ENCODE measurements around the gene MAN2B2.

Gene MAN2B2

GRCh38 chr4:6589444-6589843 is 14.5 kb downstream of the MAN2B2 start:
- TF ChIP-seq, protein P1, sequence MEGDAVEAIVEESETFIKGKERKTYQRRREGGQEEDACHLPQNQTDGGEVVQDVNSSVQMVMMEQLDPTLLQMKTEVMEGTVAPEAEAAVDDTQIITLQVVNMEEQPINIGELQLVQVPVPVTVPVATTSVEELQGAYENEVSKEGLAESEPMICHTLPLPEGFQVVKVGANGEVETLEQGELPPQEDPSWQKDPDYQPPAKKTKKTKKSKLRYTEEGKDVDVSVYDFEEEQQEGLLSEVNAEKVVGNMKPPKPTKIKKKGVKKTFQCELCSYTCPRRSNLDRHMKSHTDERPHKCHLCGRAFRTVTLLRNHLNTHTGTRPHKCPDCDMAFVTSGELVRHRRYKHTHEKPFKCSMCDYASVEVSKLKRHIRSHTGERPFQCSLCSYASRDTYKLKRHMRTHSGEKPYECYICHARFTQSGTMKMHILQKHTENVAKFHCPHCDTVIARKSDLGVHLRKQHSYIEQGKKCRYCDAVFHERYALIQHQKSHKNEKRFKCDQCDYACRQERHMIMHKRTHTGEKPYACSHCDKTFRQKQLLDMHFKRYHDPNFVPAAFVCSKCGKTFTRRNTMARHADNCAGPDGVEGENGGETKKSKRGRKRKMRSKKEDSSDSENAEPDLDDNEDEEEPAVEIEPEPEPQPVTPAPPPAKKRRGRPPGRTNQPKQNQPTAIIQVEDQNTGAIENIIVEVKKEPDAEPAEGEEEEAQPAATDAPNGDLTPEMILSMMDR (IDR thresholded peaks at IDR 0.05): no peak

DNA sequence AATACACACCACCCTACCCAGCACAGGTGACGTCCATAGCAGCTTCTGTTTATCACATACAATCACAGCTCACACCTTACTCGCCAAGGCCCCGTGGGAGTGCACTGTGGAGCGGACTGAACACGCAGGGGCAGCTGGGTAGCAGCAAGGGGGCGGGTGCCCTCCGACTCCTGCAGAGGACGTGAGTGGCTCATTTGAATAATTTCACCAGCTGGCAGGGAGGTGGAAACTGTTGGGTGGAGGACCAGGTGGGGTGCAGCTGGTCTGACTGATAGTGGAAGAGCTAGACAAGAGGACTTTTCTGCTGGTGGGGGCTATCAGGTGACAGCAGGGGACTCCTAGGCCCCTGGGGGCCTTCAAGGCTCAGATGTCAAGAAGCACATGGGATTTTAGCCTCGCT is 16.3 kb downstream of the MAN2B2 start:
- TF ChIP-seq, protein P1 (IDR thresholded peaks at IDR 0.05): no peak

- TF ChIP-seq, protein P1 (IDR thresholded peaks at IDR 0.05): peak; percentile 18; the same call in 1 of the 2 replicates
Measured at GRCh38 chr4:6591781-6592180, 16.8 kb downstream of the MAN2B2 start.

DNA sequence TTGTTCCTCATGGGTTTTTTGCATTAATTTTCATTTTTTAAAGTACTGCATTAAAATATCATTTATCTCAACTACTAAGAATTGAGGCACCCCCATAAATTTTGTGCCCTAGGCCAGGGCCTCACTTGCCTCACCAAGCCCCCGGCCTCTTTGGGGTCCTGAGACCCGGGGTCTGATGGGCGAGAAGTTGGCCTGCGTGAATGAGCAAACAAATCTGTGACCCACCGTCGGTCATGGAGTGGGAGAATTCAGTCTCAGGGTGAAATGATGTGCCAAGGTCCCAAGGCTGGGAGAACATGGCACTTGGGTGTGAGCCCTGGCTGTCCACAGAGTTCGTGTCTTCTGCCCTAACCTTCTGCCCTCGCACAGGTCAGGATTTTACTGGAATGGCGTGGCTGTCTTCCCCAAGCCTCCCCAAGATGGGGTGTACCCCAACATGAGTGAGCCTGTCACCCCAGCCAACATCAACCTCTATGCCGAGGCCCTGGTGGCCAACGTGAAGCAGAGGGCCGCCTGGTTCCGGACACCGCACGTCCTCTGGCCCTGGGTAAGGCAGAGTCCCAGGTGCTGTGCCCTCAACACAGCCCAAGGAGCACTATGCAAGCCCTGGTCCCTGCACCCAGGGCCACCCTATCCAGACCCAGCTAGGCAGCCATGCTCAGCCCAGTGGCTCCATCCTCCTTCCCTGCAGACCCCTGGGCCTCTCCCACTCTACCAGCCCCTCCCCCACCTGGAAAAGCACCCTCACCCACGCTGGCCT is 18.0 kb downstream of the MAN2B2 start:
- TF ChIP-seq, protein P1 (IDR thresholded peaks at IDR 0.05): no peak

DNA sequence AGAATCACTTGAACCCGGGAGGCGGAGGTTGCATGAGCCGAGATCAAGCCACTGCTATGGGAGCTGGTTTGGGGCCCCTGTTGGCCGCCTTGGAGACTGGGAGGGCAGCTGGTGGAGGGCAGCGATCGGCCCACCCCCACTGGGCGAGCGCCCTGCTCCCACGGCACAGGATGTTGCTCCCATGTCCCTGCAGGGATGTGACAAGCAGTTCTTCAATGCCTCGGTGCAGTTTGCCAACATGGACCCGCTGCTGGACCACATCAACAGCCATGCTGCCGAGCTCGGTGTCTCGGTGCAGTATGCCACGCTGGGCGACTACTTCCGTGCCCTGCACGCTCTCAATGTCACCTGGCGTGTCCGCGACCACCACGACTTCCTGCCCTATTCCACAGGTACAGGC is 19.4 kb downstream of the MAN2B2 start:
- TF ChIP-seq, protein P1 (IDR thresholded peaks at IDR 0.05): no peak

DNA sequence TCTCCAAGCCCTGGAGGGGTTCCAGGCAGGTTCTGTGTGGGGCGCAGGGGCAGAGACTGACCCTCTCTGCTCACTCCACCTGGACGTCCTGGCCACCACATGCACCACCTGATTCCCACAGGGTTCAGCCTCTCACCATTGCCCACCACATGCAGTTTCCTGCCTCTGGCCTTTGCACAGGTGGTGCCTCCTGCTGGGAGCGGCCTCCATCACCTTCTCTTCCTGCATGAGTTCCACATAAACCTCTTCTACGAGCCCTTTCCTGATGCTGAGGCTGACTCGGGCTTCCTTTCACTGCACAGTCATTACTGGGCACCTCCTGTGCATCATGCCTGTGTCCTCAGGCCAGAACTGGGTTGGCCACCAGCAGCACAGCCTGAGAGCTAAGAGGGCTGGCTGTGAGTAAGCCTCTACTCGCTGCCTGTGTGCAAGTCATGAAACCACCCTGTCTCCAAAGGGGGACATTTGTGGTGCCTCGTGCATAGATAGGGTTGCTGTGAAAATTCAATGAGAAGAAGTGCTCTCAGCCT is 19.9 kb downstream of the MAN2B2 start:
- TF ChIP-seq, protein P1 (IDR thresholded peaks at IDR 0.05): no peak

- TF ChIP-seq, protein P1 (IDR thresholded peaks at IDR 0.05): no peak
Measured at GRCh38 chr4:6595897-6596537, 21.0 kb downstream of the MAN2B2 start.
